ENCODE data around the gene NTM. TPM values are rescaled to one million over a fixed set of nuclear protein-coding genes. Genes with fewer than 3 reads are reported as not detected.

The NTM gene
- total and polyA plus RNA-seq, 7 donors: 0.07 to 1.1 (median 0.22) TPM; not detected in 2

DNA sequence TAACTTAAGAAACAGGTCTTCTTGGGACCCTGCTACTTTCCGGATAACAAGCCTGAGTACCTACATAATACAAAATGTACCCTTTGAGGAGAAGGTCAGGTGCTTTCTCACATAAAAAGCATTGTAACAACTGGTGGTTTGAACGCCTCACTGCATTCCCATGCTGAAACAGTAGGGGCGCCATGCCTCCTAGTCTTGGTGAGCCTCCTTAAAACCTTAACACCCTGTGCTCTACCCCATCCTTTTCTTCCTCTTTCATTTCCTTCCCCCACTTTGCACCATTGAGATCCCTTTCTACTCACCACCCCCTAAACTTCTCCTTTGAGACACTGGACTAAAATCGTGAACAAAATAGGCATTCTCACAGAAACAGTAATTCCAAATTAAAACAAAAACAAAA is 729.3 kb downstream of the NTM start:
- Histone ChIP-seq H3K4me3 (no peak overlapping the region), H3K4me1 (no peaks in the 10 kb centered on the region), H3K27me3 (ENCODE audit: insufficient read depth in 3 of 3, low read length in 2 of 3) (no peaks in the 10 kb centered on the region), H3K27ac (no peak overlapping the region), H3K36me3 (ENCODE audit: insufficient read depth in 1 of 2, low read depth in 1 of 2) (no peaks in the 10 kb centered on the region), H3K9me3 (no peaks in the 10 kb centered on the region)
- DNase-seq (no peak), ATAC-seq (no peak)
- 73 to 76% (median 76%) methylated on average over 4 of the region's 4 CpGs for WGBS, 3 donors
- TF ChIP-seq, protein P1, sequence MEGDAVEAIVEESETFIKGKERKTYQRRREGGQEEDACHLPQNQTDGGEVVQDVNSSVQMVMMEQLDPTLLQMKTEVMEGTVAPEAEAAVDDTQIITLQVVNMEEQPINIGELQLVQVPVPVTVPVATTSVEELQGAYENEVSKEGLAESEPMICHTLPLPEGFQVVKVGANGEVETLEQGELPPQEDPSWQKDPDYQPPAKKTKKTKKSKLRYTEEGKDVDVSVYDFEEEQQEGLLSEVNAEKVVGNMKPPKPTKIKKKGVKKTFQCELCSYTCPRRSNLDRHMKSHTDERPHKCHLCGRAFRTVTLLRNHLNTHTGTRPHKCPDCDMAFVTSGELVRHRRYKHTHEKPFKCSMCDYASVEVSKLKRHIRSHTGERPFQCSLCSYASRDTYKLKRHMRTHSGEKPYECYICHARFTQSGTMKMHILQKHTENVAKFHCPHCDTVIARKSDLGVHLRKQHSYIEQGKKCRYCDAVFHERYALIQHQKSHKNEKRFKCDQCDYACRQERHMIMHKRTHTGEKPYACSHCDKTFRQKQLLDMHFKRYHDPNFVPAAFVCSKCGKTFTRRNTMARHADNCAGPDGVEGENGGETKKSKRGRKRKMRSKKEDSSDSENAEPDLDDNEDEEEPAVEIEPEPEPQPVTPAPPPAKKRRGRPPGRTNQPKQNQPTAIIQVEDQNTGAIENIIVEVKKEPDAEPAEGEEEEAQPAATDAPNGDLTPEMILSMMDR (IDR thresholded peaks at IDR 0.05): no peak
- intact Hi-C loops (cut with DNase I): no loop called here

DNA sequence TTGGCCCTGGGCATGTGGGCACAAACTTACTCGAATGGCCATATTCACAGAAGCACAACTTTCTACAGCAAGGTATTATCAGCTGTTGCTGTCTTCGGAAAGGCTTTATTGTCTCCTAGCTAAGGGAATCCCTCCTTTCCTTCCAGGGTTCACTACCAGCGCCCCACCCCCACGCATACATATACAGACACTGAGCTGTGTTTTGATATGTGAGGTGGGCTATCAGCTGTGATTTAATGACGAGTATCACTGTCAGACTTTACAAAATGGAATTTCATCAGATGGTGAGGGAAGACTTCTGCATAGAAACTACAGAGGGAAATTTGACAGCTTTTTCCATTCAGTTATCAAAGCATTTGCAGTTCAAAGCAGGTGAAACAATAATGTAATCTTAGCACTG is 730.2 kb downstream of the NTM start:
- no peak for ATAC-seq
- WGBS, 3 donors: 88 to 93% (median 90%) methylated on average over 5 of the region's 5 CpGs
- intact Hi-C loops (cut with DNase I): no loop called here

DNA sequence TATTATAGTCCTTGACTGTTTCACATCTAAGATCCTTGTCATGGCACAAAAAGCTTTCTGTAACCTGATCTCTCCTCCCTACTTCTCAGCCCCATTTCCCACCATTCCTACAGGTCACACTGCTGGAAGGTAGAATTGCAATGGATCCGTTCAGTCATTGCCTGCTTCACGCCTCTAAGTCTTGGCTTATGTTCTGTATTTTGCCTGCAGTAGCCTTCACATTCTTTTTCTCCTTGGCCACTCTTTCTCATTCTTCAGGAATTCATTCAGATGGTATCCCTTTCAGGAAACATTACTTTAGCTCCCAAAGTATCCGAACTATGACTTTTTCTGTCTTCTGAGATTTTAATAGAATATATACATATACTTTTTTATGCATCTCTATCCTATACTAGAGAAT is 731.5 kb downstream of the NTM start:
- Histone ChIP-seq H3K27me3 (ENCODE audit: insufficient read depth in 3 of 3, low read length in 2 of 3) (no peaks in the 10 kb centered on the region), H3K9me3 (no peaks in the 10 kb centered on the region), H3K27ac (no peak overlapping the region), H3K4me1 (no peaks in the 10 kb centered on the region), H3K4me3 (no peak overlapping the region), H3K36me3 (ENCODE audit: insufficient read depth in 1 of 2, low read depth in 1 of 2) (no peaks in the 10 kb centered on the region)
- TF ChIP-seq, protein P1 (IDR thresholded peaks at IDR 0.05): no peak
- intact Hi-C loops (cut with DNase I): no loop called here
- no peak for DNase-seq
- WGBS, 3 donors: 72 to 79% (median 76%) methylated on average over 3 of the region's 3 CpGs
- no peak for ATAC-seq

More for the DNA sequence above, 730.2 kb downstream of the NTM start:
- no peak for DNase-seq
- Histone ChIP-seq H3K36me3 (ENCODE audit: insufficient read depth in 1 of 2, low read depth in 1 of 2) (no peaks in the 10 kb centered on the region), H3K9me3 (no peaks in the 10 kb centered on the region), H3K4me1 (no peaks in the 10 kb centered on the region), H3K4me3 (no peak overlapping the region), H3K27me3 (ENCODE audit: insufficient read depth in 3 of 3, low read length in 2 of 3) (no peaks in the 10 kb centered on the region), H3K27ac (no peak overlapping the region)
- TF ChIP-seq, protein P1 (IDR thresholded peaks at IDR 0.05): no peak

DNA sequence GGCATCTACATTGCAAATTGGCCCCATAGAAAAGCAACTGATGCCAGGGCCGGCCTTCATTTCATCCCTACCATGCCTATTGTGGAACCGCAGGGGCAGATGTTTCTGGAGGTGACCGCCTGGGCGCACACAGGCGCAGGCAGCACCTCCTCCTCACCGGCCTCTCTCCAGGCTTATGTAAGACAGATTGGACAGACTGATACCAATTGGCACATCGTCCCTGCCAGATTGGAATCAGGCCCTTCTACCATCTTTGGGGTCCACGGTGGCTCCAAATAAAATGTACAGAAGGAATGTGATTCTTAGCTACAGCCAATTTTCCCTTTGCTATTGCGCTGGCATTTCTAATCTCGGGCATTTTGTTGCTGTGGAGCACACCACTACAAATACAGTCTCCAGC is 732.6 kb downstream of the NTM start:
- WGBS, 3 donors: 61 to 63% (median 62%) methylated on average over 10 of the region's 10 CpGs
- DNase-seq (no peak), ATAC-seq (no peak)
- TF ChIP-seq, protein P1 (IDR thresholded peaks at IDR 0.05): no peak
- intact Hi-C loops (cut with DNase I): no loop called here
- no peaks in the 10 kb centered on the region for H3K27me3 ChIP-seq (ENCODE audit: insufficient read depth in 3 of 3, low read length in 2 of 3)
- H3K36me3 ChIP-seq (ENCODE audit: insufficient read depth in 1 of 2, low read depth in 1 of 2): no peaks in the 10 kb centered on the region
- H3K4me3 ChIP-seq: no peak overlapping the region
- no peaks in the 10 kb centered on the region for H3K9me3 ChIP-seq
- H3K27ac ChIP-seq: no peak overlapping the region
- H3K4me1 ChIP-seq: no peaks in the 10 kb centered on the region

All from psoas muscle (tissue), 8 donors.